ENCODE results near the gene TREML4.
"Not testable (repeated sequence)": the region's sequence is repeated elsewhere in the genome, so short reads cannot be mapped to it uniquely, and the experiment has no call there.

Gene TREML4

DNA sequence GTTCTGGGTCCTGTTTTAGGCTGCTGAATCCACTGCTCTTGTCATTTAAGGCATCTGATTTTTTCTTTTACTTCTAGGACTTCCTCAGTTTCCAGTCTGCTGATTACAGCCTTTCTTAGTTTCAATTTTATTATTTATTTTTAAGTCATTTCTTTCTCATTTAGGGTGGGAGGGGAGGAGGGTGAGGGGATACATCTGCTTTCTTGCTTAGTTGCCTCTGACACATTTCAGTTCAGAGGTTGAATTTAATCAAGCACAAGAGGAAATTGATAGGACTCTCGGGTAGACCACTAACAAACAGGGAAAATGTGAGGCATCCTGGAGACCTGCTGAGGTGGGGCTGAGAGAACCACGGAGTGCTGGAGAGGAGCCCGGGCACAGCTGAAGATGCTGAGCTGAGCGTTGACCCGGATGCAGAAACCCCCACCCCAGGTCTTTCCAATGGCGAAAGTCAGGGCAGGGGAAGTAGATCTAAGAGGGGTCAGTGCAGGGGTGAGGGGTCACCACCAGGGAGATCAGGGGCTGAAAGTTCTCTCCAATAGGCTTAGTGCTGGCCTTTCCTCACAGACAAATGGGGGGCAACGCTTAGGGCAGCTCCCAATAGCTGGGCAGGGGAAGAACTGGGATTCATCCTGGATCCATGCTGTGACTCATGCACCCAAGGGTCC is 19.6 kb upstream of the TREML4 start:
- DNase-seq, result no peak

DNA sequence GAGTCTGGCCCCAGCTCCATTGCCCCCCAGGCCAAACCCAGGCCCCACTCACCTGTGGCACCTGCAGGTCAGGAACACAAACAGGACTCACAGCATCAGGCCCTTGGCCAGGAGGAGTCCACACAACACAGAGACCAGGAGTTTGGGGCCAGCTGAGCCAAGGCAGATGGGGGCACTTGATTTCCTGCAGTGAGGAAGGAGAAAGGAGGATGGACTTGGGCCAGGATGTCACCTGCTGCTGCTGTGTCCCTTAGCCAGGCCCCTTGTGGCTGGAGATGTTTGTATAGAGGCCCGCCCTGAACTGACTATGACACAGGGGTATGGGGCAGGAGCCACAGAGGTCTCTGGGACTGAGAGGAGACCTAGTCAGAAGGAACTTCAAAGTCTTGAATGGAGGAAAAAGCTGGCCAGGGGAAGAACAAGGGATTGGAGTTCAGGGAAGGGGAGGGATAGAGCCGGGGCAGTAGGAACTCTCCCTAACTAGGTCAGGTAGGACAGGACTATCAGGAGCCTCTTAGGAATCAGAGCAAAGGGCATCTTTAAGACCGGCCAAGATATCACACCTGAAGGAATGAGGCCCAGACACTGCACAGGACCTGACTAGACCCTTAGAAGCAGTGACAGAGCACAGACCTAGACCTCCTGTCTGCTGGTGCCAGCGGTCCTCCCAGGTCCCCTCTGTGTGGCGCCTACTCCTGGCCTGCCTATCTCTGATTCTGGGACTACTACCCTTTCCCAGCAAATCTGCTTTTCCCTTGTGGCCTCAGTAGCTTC is 18.4 kb upstream of the TREML4 start:
- DNase-seq, result no peak

GRCh38 chr6:41214559-41215238 is 13.4 kb upstream of the TREML4 start:
- no peak for DNase-seq

GRCh38 chr6:41215777-41216176 is 12.4 kb upstream of the TREML4 start:
- DNase-seq, result no peak

DNA sequence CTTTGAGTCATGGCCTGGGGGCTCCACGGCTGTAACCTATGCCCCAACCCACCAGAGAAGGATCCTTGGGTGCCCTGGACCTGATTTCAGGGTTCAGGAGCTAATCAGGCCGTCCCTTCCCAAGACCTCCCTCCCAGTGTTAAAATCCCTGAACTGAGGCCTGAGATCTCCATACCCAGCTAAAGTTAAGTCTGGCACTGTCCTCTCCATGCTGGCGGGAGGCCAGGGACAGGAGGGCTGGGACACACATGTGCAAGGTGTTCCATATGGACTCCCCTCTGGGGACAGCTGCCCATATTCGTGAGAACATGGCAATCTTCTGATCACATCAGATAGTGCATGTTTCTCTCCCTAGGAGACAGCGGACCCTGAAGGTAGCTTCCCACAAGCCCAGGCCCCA is 11.5 kb upstream of the TREML4 start:
- DNase-seq, result no peak

DNA sequence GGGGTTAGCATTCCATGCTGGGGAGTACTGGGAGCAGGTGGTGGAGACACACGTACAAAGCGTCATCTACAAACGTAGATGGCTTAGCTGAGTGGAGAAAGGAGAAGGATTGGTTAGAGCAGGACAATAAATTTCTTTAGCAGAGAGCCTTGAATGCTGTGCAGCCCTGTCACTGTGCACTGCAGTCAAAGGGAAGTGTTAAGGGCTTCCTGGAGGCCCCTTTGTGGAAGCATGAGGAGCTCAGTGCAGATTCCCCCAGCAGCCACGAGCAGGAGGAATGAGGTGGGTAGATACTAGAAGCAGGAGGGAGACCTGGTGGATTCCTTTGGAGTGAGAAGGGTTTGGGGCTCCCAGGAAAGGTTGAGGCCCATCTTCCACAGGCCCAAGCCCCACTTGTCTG is 6.1 kb upstream of the TREML4 start:
- DNase-seq, result no peak

GRCh38 chr6:41222513-41222912 is 5.6 kb upstream of the TREML4 start:
- no peak for DNase-seq

GRCh38 chr6:41224800-41225199 is 3.3 kb upstream of the TREML4 start:
- DNase-seq, result no peak

- DNase-seq, result no peak
Measured at GRCh38 chr6:41226752-41227151, 1.4 kb upstream of the TREML4 start.

- DNase-seq, result no peak
Measured at GRCh38 chr6:41228616-41229015, 467 bp downstream of the TREML4 start.

GRCh38 chr6:41229721-41230120 is 1.6 kb downstream of the TREML4 start:
- no peak for DNase-seq

DNA sequence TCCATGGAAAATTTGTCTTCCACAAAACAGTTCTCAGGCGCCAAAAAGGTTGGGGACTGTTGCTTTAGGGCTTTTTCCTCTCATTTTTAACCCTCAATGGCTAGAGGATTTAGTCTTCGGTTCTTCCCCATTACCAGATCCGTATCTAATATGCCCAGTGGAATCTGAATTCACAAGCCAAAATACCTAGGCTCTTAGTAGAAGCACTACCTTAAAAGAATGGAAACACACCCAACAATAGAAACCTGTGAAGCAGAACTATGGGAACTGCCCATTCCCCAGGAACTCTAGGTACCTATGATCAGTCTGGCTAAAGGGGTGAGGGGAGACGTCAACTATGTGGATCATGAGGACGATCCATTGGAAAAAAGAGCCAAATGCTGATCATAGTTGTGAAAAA is 3.1 kb downstream of the TREML4 start:
- no peak for DNase-seq

DNA sequence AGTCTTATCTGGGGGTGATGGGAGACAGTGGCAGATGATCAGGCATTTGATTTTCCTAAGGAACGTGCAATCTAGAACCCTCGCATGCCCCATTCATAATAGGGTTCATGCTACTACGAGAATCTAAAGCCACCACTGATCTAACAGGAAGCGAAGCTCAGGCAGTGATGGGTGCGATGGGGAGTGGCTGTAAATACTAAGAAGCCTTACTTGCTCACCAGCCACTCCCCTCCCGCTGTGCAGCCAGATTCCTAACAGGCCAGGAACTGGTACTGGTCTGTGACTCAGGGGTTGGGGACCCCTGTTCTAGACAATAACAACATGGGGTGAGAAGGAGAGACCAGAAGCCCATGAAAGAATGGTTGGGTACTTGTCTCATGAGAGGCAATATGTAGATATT is 4.5 kb downstream of the TREML4 start:
- no peak for DNase-seq

GRCh38 chr6:41236276-41236675 is 8.1 kb downstream of the TREML4 start:
- DNase-seq, result no peak

- no peak for DNase-seq
Measured at GRCh38 chr6:41237128-41237527, 9.0 kb downstream of the TREML4 start.

DNA sequence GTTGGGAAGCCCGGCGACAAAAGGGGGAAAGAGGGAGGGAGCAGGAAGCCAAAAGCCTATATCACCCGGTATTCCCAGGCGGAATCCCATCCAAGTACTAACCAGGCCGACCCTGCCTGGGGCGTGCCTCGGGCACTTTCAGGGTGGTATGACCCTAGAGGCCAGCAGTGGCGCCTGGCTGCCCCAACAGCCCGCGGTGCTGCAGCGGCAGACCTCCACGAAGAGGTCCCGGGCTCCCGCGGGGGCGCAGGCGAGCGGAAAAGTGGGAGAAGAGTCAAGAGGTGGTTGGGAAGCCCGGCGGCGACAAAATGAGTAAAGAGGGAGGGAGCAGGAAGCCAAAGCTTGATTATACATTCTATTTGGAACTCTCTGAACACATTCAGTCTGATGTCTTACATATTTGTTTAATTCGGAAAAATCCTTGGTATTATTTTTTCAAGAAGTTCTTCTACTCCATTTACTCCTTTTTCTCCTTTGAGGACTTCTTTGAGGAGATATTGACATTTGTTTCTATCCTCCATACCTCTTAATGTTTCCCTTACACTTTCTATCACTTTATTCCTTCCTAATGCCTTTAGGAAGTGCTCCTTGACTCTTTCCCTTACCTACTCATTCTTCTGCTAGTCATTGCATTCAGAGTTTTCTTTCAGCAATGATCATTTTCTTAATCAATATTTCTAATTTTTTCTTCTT is 11.5 kb downstream of the TREML4 start:
- no peak for DNase-seq

- not testable (repeated sequence) for DNase-seq
Measured at GRCh38 chr6:41246529-41246928, 18.4 kb downstream of the TREML4 start.

DNA sequence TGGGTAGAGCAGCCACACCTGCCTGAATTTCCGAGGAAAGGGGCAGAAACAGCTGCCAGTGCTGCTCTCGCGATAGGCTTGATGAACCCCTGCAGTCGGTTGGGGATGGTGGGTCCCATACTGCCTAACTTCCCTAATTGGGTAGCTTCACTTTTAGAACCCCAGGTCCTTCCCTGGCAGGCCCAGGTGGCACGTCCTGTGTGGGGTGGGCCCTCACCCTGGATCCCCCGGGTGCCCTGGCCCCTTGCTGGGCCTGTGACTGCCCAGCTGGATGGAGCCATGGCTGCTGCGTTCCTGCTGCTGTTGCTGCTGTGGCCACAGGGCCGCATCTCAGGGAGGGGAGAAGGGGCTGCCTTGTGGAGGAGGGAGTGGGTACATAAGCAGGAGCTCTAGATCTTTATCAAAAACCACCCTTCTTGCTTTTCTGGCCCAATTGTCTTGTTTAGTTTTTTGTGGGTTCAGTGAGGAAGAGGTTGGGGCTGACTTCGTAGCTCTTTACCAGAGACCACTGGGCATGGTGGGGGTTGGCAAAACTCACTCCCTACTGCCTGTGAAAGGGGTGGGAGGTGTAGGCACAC is 19.2 kb downstream of the TREML4 start:
- no peak for DNase-seq

DNA sequence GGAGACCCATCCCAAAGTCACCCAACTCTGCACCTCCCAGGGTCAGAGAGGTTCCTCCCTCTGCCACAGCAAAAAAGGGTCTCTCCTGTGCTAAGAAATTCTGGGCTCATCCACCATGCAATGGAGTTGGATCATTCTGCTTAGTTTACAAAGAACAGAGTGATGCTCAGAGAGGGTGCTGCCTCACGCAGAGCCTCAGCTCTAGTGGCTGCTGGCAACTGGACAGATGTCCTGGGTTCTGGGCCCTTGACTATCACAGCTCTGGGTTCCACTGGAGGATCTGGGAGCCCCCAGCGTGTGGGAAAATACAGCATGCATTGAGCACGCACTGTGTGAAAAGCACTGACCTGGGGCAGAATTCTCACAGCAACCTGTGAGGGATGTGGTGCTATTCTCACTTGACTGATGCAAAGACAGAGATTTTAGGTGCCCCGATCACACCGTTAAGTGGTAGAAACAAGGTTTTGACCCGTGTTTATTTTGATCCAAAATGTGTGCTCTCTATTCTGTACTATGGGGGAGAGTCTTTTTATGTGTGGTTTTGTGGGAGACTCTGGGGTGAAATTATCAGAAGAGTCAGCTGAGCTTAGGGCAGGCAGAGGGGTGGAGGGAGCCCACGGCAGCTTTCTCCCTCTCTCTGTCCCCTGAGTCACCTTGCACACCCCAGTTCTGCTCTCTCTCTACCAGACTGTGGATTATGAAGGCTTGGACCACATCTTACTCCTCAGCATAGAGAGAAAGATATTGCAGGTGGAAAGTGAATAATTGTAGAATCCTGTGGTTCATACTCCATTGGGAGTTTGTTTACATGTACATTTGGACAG is 19.9 kb downstream of the TREML4 start:
- no peak for DNase-seq

- DNase-seq, result no peak
Measured at GRCh38 chr6:41252401-41253169, 24.4 kb downstream of the TREML4 start.

DNA sequence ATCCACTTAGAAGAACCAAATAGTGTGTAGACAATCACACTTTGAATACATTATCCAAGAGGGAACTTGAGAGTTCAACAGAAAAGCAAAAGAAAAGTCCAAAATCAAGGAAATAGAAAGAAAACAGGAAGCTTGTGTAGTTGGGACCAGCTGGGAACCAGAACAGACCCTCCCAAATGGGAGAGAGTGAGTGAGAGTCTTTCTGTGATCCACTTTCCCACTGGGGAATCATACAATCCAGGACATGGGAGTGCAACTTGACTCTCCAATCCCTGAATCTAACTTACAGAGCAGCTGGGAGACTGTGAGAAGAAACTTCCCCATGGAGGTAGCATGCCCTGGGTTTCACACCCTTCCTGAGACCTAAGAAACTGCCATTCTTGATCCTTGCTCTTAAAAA is 27.0 kb downstream of the TREML4 start:
- no peak for DNase-seq

Measured in activated CD4-positive, alpha-beta T cell treated with anti-CD3 and anti-CD28 coated beads, Interleukin-2, amount 50 U/mL, for 4 hours (primary cell).